ENCODE results near the gene RABGAP1.

- TF ChIP-seq, protein P1, sequence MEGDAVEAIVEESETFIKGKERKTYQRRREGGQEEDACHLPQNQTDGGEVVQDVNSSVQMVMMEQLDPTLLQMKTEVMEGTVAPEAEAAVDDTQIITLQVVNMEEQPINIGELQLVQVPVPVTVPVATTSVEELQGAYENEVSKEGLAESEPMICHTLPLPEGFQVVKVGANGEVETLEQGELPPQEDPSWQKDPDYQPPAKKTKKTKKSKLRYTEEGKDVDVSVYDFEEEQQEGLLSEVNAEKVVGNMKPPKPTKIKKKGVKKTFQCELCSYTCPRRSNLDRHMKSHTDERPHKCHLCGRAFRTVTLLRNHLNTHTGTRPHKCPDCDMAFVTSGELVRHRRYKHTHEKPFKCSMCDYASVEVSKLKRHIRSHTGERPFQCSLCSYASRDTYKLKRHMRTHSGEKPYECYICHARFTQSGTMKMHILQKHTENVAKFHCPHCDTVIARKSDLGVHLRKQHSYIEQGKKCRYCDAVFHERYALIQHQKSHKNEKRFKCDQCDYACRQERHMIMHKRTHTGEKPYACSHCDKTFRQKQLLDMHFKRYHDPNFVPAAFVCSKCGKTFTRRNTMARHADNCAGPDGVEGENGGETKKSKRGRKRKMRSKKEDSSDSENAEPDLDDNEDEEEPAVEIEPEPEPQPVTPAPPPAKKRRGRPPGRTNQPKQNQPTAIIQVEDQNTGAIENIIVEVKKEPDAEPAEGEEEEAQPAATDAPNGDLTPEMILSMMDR (conservative IDR thresholded peaks at IDR 0.05), result no peak
- TF ChIP-seq EZH2 (IDR thresholded peaks at IDR 0.05; ENCODE audit: low read depth), result no peak
Observed at GRCh38 chr9:123067136-123067535, 126.3 kb downstream of the RABGAP1 start.
